A673 (cell line): Measurements from ENCODE around the gene SPRING1. TPM values are rescaled to one million over a fixed set of nuclear protein-coding genes. Genes with fewer than 3 reads are reported as not detected.

Experiments
- BruUV-seq: library from RNA; stranded (reverse); fragments of 400-500 nt; replicated peaks from 2 replicates; lab custom pipeline; 2021; lab: Mats Ljungman, UMichigan
- CTCF ChIA-PET: fragments of 300-600 bp; sonication (Branson Sonifier 250); formaldehyde crosslinking; loops from one replicate; lab custom pipeline; 2022; ENCODE audit warnings: antibody characterized with exemption; lab: Charles Lee
- POLR2A ChIA-PET: fragments of 300-600 bp; sonication (Branson Sonifier 250); formaldehyde crosslinking; loops from one replicate; lab custom pipeline; 2022; ENCODE audit warnings: antibody characterized with exemption; ENCODE audit not compliant: low non-redundant PET; lab: Charles Lee
- DNase-seq: peaks from one replicate; pipeline ENCODE4 v3.0.0-alpha.2; 2015; ENCODE audit warnings: low spot score
- H3K27ac ChIP-seq: fragments of 200-600 bp; sonication (generic); 2 replicates; pipeline ENCODE4 v1.5.1; 2016; ENCODE audit warnings: mixed run types, low read depth, mild to moderate bottlenecking, mixed read lengths, antibody characterized with exemption, low read length; ENCODE audit not compliant: poor library complexity, severe bottlenecking
- H3K27me3 ChIP-seq: fragments of 200-600 bp; sonication (generic); replicated peaks from 2 replicates; pipeline ENCODE4 v1.6.1; 2017; ENCODE audit warnings: mixed run types, low read depth, mild to moderate bottlenecking, mixed read lengths, antibody characterized with exemption, low read length; ENCODE audit not compliant: insufficient read depth, poor library complexity
- H3K36me3 ChIP-seq: fragments of 200-600 bp; sonication (generic); 2 replicates; pipeline ENCODE4 v1.6.1; 2016; ENCODE audit warnings: mixed run types, mild to moderate bottlenecking, mixed read lengths, antibody characterized with exemption, low read length; ENCODE audit not compliant: insufficient read depth, poor library complexity, severe bottlenecking
- H3K4me1 ChIP-seq: fragments of 200-600 bp; sonication (generic); 2 replicates; pipeline ENCODE4 v1.6.1; 2017; ENCODE audit warnings: mixed run types, mild to moderate bottlenecking, mixed read lengths, antibody characterized with exemption, low read length; ENCODE audit not compliant: insufficient read depth, poor library complexity, severe bottlenecking
- H3K4me3 ChIP-seq: fragments of 200-600 bp; sonication (generic); 2 replicates; pipeline ENCODE4 v1.5.1; 2016; ENCODE audit warnings: low read depth, mixed run types, mild to moderate bottlenecking, mixed read lengths, low read length; ENCODE audit not compliant: poor library complexity, severe bottlenecking
- H3K9me3 ChIP-seq: fragments of 200-600 bp; sonication (generic); 2 replicates; pipeline ENCODE4 v1.6.1; 2016; ENCODE audit warnings: mixed run types, low read depth, mild to moderate bottlenecking, mixed read lengths, antibody characterized with exemption, low read length; ENCODE audit not compliant: poor library complexity, severe bottlenecking
- CTCF ChIP-seq: fragments of 300-800, 200-600 bp; sonication (generic); conservative IDR thresholded peaks from 2 replicates; pipeline ENCODE4 v1.5.1; 2017; ENCODE audit warnings: low read depth, mild to moderate bottlenecking, antibody characterized with exemption, low read length, moderate library complexity, mixed read lengths
- EZH2 ChIP-seq: fragments of 200-600 bp; sonication (generic); IDR thresholded peaks from 2 replicates; pipeline ENCODE4 v1.6.1; 2017; ENCODE audit warnings: borderline replicate concordance, low read depth, mild to moderate bottlenecking, mixed read lengths, antibody characterized with exemption, low read length; ENCODE audit not compliant: poor library complexity, severe bottlenecking
- intact Hi-C: fragments of 100-400 bp; cut with micrococcal nuclease; formaldehyde crosslinking; loops from one replicate; pipeline ENCODE4 v1.10.0; 2022; ENCODE audit not compliant: unreplicated experiment
- total RNA-seq: library from RNA; stranded (reverse); gene quantifications from 2 replicates; pipeline ENCODE4 v1.2.3, GENCODE V29; 2021

Gene SPRING1
- total RNA-seq, 1 experiment from 2014 or later, result 23.0 TPM

- no peak for DNase-seq
- POLR2A ChIA-PET, result no interaction called here
- no peak for TF ChIP-seq EZH2
- TF ChIP-seq CTCF, result 0 out of 2 replicates have a peak, but pooled peaks have one; percentile 12
- no peak overlapping the region for H3K27ac ChIP-seq
- H3K4me1 ChIP-seq, result no peaks in the 10 kb centered on the region
- no peaks in the 10 kb centered on the region for H3K36me3 ChIP-seq
- H3K9me3 ChIP-seq, result no peaks in the 10 kb centered on the region
- intact Hi-C loops, result no loop called here
- CTCF ChIA-PET, result no interaction called here
- BruUV-seq, result no TSS peak
- H3K27me3 ChIP-seq, result no peaks in the 10 kb centered on the region
- H3K4me3 ChIP-seq, result no peak overlapping the region
These were observed 35.4 kb upstream of the SPRING1 start for GRCh38 chr12:116773276-116773731.

- ChIA-PET POLR2A (no interaction called here), CTCF (no interaction called here)
- no peak for DNase-seq
These were observed 33.8 kb upstream of the SPRING1 start for GRCh38 chr12:116771651-116772050.

GRCh38 chr12:116766746-116767145 lies 28.9 kb upstream of the SPRING1 start:
- no peak for DNase-seq
- no peak for TF ChIP-seq EZH2
- TF ChIP-seq CTCF, result no peak
- ChIA-PET CTCF (no interaction called here), POLR2A (no interaction called here)
- Histone ChIP-seq H3K36me3 (no peaks in the 10 kb centered on the region), H3K4me1 (no peaks in the 10 kb centered on the region), H3K27ac (no peak overlapping the region), H3K9me3 (no peaks in the 10 kb centered on the region), H3K27me3 (no peaks in the 10 kb centered on the region), H3K4me3 (no peak overlapping the region)
- intact Hi-C loops, result no loop called here
- BruUV-seq, result no TSS peak

More at GRCh38 chr12:116771651-116772050, 33.8 kb upstream of the SPRING1 start:
- no peaks in the 10 kb centered on the region for H3K9me3 ChIP-seq
- intact Hi-C loops, result no loop called here
- BruUV-seq, result no TSS peak
- no peaks in the 10 kb centered on the region for H3K27me3 ChIP-seq
- no peak overlapping the region for H3K4me3 ChIP-seq
- no peak for TF ChIP-seq EZH2
- TF ChIP-seq CTCF, result no peak
- H3K4me1 ChIP-seq, result no peaks in the 10 kb centered on the region
- no peak overlapping the region for H3K27ac ChIP-seq
- H3K36me3 ChIP-seq, result no peaks in the 10 kb centered on the region
